Tibial nerve (tissue), 3 donors: ENCODE results near the gene FOXF1.

Experiments
- CTCF ChIP-seq, 5 experiments: fragments of 200-600 bp in 3 of 5; fragments of 450-650 bp in 2 of 5; sonication (generic) in 3 of 5; IDR thresholded peaks; one replicate each; pipeline ENCODE4 v1.5.1; 2016 to 2019; ENCODE audit warnings: antibody characterized with exemption in 5 of 5, mild to moderate bottlenecking in 3 of 5, moderate library complexity in 2 of 5
- POLR2A ChIP-seq, 2 donors: fragments of 450-650 bp; IDR thresholded peaks; one replicate each; pipeline ENCODE4 v1.6.1; 2017; ENCODE audit warnings: antibody characterized with exemption in 2 of 2, mild to moderate bottlenecking in 2 of 2, moderate library complexity in 2 of 2

GRCh38 chr16:86523166-86523740 is 12.9 kb downstream of the FOXF1 start:
- TF ChIP-seq CTCF (IDR thresholded peaks at IDR 0.05), result no peak
- TF ChIP-seq POLR2A (IDR thresholded peaks at IDR 0.05), result no peak
